Skin epidermis (tissue), 12 donors: ENCODE results near the gene SMARCA5.
"Not testable (repeated sequence)": the region's sequence is repeated elsewhere in the genome, so short reads cannot be mapped to it uniquely, and the experiment has no call there.

ENCODE experiments used
- H3K27ac ChIP-seq, 21 experiments: fragments of 200-600 bp; sonication (generic) in 11 of 21; one replicate each; pipeline ENCODE4 v1.5.0; 2020; ENCODE audit warnings: mild to moderate bottlenecking in 3 of 21, inconsistent platforms in 2 of 21, moderate library complexity in 2 of 21
- H3K4me3 ChIP-seq, 7 experiments: fragments of 200-600 bp; sonication (generic) in 2 of 7; one replicate each; pipeline ENCODE4 v1.5.0; 2020; ENCODE audit warnings: inconsistent platforms in 2 of 7, mild to moderate bottlenecking in 2 of 7, moderate library complexity in 1 of 7

The SMARCA5 gene

DNA sequence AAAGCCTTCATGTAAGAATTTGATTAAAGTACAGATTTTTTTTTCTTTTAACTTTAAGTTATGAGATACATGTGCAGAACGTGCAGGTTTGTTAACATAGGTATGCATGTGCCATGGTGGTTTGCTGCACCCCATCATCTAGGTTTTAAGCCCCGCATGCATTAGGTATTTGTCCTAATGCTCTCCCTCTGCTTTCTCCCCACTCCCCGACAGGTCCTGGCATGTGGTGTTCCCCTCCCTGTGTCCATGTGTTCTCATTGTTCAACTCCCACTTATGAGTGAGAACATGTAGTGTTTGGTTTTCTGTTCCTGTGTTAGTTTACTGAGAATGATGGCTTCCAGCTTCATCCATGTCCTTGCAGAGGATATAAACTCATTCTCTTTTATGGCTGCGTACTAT lies 14.5 kb downstream of the SMARCA5 start:
- H3K4me3 ChIP-seq, H3K27ac ChIP-seq: not testable (repeated sequence)

GRCh38 chr4:143531380-143531779 lies 17.9 kb downstream of the SMARCA5 start:
- Histone ChIP-seq H3K4me3 (no peak overlapping the region), H3K27ac (no peak overlapping the region)

DNA sequence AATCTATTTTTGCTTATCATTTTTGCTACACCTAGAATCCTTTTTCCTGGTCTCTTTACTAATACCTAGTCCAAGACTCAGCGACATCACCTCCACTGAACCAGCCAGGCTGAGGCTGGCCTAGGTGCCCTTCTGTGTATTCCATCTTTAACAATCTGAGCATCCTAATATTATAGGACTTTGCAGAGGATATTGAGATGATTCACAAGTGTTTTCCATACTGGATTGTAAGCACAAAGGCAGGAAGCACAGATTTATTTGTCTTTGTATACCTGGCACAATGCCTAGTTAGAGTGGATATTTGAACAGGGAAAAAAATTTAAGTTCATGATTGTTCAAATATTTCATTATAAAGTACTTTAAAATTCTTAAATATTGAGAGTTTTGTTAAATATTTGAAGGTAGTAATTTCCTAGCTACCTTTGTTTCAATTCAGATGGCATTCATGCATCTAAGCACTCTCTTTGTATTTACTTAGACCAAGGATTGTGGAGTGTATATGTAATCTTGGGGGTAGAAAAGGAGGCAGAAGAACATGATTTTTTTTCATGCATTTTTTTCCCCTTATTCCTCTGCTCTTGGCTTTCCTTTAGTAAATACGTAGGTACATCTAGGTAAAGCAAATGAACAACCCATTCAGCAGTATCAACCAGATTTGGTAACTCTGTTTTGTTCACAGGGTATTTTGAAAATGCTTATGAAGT lies 18.4 kb downstream of the SMARCA5 start:
- H3K27ac ChIP-seq, result no peak overlapping the region
- H3K4me3 ChIP-seq, result no peak overlapping the region

GRCh38 chr4:143538979-143539669 lies 25.6 kb downstream of the SMARCA5 start:
- Histone ChIP-seq H3K27ac (no peak overlapping the region), H3K4me3 (no peak overlapping the region)

- Histone ChIP-seq H3K4me3 (no peak overlapping the region), H3K27ac (no peak overlapping the region)
Observed at GRCh38 chr4:143539670-143540023, 26.1 kb downstream of the SMARCA5 start.

- no peak overlapping the region for H3K4me3 ChIP-seq
- no peak overlapping the region for H3K27ac ChIP-seq
Observed at GRCh38 chr4:143549928-143550327, 36.4 kb downstream of the SMARCA5 start.

DNA sequence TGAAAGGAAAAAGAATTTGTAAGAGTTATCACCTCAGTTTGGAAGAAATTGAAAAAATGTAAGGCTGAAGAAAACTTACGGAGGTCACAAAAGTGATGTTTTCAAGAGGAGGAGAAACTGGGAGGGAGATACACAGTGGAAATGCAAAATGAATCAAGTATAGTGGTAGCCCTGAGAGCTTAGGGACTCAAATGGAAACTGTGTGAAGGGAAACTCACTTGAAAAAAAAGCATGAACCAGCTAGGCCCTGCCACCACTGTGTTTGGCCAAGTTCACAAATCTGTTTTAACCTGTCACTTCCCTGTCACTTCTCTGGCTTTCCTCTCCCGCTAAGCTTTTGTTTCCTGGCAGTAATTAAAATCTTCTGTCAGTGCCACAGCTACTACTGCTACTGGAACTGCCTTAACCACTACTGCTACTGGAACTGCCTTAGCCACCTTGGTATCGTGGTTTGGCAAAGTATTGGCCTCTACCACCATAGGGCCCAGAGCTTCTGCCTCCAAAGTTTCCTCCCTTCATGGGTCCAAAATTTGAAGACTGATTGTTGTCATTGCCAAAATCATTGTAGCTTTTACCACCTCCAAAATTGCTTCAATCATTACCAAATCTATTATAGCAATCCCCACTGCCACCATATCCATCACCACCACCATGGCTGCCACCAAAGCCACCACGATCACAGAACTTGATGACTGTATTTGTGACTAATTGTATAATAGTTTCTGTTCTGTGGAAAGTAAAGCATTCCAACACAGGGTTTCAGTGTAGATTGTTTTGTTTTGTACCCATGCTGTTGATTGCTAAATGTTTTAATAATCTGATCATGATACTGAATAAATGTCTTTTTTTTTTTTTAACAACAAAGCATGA lies 41.5 kb downstream of the SMARCA5 start:
- H3K4me3 ChIP-seq, result no peak overlapping the region
- no peak overlapping the region for H3K27ac ChIP-seq

DNA sequence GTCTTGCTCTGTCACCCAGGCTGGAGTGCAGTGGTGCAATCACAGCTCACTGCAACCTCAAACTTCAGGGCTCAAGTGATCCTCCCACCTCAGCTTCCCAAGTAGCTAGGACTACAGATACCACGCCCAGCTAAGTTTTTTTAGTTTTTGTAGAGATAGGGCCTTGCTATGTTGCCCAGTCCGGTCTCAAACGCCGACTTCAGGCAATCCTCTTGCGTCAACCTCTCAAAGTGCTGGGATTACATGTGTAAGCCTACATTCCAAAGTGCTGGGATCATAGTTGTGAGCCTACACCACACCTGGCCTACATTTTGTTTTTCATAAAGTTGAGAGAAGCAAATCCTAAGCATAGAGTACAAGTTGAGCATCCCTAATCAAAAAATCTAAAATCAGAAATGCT lies 42.2 kb downstream of the SMARCA5 start:
- Histone ChIP-seq H3K4me3 (no peak overlapping the region), H3K27ac (no peak overlapping the region)

GRCh38 chr4:143558286-143558685 lies 44.8 kb downstream of the SMARCA5 start:
- H3K27ac ChIP-seq, result no peak overlapping the region
- no peak overlapping the region for H3K4me3 ChIP-seq

GRCh38 chr4:143558823-143559756 lies 45.6 kb downstream of the SMARCA5 start:
- H3K27ac ChIP-seq, result peak overlapping the region in 18 of 21 experiments; percentile 0 to 77 (median 53)

GRCh38 chr4:143559757-143560147 lies 46.2 kb downstream of the SMARCA5 start:
- Histone ChIP-seq H3K4me3 (peak overlapping the region; percentile 33 to 63 (median 53)), H3K27ac (peak overlapping the region in 15 of 21 experiments; percentile 0 to 77 (median 48))

More at GRCh38 chr4:143558823-143559756, 45.6 kb downstream of the SMARCA5 start:
- H3K4me3 ChIP-seq, result peak overlapping the region; percentile 33 to 63 (median 53)

DNA sequence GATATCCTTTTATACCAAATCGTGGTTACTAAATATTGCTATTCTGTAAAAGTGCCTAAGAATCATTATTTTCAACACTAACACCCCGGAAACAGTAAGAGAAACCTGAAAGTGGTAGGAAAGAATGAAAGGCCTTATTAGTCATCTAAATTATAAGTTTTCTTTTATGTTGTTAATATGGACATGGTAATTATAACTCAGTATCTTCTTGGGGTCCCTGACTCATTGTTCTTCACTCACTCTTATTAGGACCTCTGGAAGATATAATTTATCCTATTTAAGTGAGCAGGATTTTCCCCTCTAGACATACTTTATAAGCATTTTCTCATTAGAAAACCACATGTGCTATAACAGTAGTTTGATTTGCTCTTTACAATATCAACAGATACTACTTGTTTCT lies 51.0 kb downstream of the SMARCA5 start:
- H3K4me3 ChIP-seq, result no peak overlapping the region

DNA sequence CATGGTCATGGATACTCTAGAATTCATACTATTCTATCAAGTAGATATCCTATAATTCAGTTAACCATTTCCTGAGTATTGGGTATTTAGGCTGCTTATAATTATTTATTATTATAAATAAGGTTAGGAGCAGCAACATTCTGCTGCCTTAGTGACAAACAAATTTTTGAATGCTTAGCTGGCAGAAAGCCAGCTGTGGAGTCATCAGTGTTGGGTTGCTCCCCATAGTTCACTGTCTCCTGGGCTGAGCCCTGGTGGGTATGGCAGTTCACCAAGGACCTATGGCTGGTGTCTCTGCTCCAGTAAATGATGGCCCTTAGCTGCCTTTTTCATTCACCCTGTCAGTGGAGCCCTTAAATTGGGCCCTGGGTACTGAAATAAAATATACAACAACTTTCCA lies 61.8 kb downstream of the SMARCA5 start:
- no peak overlapping the region for H3K4me3 ChIP-seq
- H3K27ac ChIP-seq, result no peak overlapping the region

More for the DNA sequence above, 51.0 kb downstream of the SMARCA5 start:
- H3K27ac ChIP-seq, result no peak overlapping the region

GRCh38 chr4:143581331-143581946 lies 67.9 kb downstream of the SMARCA5 start:
- Histone ChIP-seq H3K27ac (no peak overlapping the region), H3K4me3 (no peak overlapping the region)

DNA sequence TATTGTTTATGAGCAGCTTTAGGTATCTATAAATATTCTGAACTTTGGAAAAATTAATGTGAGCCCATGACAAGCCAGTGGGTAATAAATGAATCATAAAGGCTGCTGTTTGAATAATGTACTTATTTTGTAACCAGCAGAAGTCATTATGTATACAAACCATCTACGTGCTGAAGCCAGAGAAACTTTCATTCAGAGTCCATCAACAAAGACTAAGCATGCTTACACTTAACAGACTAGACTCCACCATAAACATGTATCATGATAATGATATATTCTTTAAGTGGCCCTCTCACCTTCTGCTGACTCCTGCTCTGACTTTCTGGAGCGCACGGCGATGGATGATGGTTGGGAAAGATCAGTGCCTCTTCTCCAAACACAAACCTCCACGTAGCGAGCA lies 72.0 kb downstream of the SMARCA5 start:
- Histone ChIP-seq H3K27ac (no peak overlapping the region), H3K4me3 (no peak overlapping the region)

DNA sequence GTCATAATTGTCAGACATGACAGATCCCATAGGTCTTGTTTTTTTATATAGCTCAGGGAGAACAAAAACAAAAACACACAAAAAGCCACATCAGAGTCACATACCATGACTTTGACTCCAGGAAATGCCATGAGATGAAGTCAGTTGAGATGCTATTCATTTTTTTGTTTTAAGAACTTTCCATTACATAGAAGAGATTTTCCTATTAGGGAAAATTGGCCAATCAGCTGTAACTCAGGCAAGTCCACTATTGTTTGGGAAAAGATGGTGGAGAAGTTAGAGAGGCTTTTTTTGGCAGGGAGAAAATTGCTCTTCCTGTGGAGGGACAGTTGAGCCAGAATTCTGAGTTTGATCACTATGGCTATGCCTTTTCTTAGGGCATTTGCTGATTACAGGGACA lies 72.6 kb downstream of the SMARCA5 start:
- H3K27ac ChIP-seq, result no peak overlapping the region
- no peak overlapping the region for H3K4me3 ChIP-seq

DNA sequence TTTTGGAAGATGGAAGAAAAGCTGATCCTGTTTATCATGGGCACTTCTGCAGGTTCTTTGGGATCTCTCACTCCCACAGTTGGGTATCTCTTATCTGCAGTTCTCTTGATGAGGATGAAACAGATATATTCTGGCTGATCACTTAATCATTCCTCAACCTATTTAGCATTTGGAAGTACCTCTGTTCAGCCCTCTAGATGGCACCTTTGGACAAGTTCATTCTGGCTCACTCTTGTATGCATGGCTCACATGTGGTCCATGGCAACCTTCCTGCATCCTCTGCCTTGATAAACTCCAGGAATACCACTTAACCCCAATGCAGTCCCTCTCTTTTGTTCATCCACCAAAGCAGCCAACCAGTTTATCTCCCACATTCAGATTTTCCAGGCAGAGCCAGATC lies 74.2 kb downstream of the SMARCA5 start:
- H3K4me3 ChIP-seq, result no peak overlapping the region

DNA sequence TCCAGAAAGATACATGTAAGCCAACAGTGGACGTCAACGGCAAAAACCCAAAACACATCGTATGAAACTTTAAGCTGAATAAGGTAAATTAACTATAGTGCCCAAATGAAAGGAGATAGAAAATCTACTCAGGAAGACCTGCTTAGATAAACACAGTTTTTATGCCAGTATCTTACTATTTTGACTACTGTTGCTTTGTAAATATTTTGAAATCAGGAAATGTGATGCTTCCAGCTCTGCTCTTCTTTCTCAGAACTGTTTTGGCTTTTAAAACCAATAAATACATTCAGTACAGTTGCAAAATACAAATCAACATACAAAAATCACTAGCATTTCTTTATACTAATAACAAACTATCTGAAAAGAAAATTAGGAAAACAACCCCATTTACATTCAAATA lies 83.8 kb downstream of the SMARCA5 start:
- no peak overlapping the region for H3K27ac ChIP-seq
- no peak overlapping the region for H3K4me3 ChIP-seq

More for the DNA sequence above, 74.2 kb downstream of the SMARCA5 start:
- no peak overlapping the region for H3K27ac ChIP-seq

GRCh38 chr4:143598816-143599215 lies 85.3 kb downstream of the SMARCA5 start:
- no peak overlapping the region for H3K27ac ChIP-seq
- H3K4me3 ChIP-seq, result no peak overlapping the region
